Activated CD8-positive, alpha-beta memory T cell treated with anti-CD3 and anti-CD28 coated beads for 24 hours (primary cell): ENCODE measurements around the gene CCDC157.
"Not testable (repeated sequence)": the region's sequence is repeated elsewhere in the genome, so short reads cannot be mapped to it uniquely, and the experiment has no call there.

Experiments used
- DNase-seq: peaks from one replicate; pipeline ENCODE4 v3.0.0-alpha.2; 2020

The CCDC157 gene

DNA sequence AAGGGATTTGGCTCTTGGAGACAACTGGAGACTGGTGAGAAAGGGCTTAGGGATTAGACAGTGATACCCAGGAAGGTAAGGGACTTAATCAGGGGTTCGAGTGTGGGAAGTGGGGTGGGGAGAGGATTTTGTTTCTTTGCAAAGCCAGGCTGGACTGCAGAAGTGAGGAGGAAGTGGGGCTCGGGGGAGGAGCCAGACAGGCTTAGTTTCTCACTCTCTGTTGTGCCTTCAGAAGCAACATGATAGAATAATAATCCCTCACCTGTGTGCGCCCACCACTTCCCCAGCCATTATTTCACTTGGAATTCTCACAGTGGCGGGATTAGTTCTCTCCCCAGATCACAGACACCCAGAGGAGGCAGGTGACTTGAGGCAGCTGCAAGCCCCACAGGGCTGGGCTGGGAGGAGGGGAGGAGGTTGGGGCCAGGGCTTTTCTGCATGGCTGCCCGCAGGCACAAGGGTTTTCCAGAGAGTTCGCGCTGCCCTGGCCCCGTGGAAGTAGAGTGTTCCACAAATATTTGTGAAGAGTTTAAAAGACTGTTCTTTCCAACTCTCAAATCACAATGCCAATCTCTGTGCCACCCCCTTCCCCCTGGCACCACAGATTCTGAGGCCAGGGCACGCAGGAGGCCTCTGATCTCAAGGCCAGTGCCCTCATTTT, 36.0 kb downstream of the CCDC157 start:
- DNase-seq, result no peak

DNA sequence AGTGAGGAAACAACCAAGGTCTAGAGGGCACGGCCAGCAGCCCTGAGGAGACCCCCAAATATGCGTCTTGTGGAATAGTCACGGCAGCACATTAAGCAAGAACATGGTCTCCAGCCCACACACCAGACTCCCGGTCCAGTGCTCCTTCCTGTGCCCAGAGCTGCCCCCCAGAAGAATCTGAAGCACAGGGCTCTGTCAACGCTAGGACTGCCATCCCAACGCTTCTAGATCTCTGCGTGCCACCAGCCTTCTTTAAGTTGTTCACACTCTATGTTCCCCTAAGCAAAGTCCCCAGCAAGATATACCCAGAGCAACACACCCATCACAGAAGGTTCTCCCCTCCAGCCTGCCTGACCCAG, 36.5 kb downstream of the CCDC157 start:
- DNase-seq, result no peak

DNA sequence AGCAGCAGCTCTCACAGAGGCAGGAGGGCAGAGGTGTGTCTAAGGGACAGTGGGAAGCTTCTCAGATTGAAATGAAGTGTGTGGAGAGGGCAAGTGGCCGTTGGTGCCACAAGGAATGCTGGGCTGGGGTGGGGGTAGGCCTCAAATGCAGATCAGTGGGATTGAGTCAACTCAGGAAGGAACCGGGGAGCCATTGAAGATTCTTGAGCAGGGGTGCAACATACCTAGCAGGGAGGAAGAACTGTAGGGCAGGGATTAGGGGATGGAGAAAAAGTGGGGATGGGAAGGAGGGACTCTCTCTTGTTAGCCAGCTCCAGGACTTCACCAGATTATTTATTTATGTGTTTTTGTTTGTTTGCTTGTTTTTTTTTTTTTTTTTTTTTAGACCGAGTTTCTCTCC, 37.1 kb downstream of the CCDC157 start:
- no peak for DNase-seq

DNA sequence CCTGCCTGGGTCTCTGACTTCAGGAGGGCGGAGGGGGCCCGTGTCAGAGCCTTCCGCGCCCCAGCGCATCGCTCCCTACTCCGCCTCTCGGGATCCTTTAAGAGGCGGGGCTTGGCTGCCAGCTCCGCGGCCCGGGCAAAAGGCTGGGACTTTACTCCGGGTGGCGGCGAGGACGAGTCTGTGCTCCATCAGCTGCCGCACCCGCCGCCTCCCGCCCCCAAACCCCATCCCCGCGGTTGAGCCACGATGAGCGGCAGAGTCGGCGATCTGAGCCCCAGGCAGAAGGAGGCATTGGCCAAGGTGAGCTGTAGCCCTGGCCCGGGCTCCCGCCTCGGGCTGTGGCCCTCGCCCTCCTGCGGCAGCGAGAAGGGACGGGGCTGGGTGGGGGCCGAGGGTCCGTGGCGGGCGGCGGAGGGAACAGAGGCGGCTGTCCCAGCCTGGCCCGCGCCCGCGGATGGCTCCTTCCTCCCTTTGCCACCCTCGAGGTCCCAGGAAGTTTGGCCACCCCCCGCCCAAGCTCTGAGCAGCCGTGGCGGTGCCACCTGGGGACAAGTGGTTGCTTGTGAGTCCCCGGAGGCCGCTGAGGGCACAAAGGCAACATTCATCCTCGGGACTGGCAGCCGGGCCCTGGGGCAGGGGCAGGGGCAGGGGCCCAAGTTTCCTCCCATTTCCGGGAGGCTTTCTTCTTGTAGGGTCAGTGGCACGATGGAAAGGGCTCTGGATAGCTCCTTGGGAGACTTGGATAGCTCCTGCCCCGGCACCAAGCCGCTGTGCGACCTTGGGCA, 40.3 kb downstream of the CCDC157 start, which contains the start of gene SEC14L2:
Gene SEC14L2, plus strand, starts transcription at position 148 of the 785 bp plus-strand sequence. Its CDS starts 99 bp downstream, at position 247.
- DNase-seq, result peak; percentile 83

DNA sequence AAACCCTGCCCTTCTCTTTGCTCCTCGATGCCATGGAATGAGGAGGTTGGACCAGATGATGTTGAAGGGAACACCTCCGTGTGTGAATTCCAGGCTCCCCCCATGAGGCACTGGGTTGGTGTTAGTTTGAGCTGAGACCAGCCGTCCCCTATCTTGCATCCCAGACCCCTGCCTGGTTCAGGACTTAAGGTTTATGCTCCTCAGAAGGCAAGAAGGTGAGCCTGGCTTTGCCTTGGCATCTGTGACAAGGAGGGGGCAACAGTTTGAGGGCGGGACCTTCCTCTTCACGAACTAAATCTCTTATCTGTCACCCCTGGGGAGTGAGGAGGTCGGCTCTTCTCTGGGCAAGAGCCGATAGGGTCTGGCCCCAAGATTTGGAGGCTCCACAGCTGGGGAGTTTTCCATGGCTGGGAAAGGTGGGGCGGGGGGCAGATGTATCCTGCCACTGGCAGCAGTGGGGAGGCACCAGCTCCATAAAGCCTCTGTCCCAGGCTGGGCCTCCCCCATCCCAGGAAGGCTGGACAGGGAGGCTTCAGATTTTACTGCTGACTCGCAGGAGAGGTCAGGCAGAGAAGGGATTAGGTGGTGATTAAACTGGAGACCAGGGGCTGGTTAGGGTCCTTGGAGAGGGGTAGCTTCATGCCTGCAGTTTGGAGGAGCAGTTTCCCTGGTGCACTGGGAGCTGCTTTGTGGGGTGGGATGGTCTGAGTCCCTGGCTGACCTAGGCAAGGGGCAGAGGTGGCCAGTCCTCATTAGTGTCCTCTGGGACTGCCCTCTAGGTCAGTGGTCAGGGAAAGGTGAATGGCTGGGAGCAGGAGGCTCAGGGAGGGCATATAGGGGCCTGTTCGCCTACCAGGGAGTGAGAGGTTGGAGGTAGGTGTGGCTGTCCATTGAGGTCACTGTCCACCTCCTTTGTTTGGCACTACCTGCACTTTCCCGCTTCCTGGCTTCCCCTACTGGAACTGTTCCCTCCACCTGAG, 41.1 kb downstream of the CCDC157 start:
- peak; percentile 65 for DNase-seq

DNA sequence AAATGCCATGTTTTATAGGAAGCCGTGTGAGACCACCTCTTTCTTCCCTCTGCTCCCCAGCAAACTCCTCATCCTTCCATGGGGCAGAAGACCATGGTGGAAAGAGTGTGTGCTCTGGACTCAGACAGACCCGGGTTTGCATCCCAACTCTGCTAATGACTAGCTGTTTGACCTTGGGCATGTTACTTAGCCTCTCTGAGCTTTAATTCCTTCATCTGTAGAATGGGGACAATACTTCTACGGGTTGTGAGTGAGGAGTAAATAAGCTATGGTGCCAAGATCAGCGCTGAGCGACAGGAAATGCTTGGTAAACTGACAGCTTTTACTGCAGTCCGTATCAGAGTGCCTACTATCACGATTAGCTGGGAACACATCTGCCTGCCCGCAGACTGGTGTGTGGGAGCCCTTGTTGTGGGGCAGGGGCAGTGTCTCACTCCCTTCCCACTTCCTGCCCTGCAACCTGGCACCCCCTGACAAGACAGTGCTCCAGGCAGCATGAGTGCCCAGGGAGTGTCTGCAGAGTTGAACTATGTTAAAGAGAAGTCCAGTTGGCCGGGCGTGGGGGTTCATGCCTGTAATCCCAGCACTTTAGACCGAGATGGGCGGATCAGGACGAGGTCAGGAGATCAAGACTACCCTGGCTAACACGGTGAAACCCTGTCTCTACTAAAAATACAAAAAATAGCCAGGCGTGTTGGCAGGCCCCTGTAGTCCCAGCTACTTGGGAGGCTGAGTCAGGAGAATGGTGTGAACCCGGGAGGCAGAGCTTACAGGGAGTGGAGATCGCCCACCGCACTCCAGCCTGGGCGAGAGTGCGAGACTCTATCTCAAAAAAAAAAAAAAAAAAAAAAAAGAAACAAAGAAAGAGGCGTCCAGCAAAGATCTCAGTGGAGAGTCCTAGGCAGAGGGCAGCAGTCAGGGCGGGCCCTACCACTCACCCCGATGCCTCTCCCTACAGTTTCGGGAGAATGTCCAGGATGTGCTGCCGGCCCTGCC, 42.2 kb downstream of the CCDC157 start:
- no peak for DNase-seq

DNA sequence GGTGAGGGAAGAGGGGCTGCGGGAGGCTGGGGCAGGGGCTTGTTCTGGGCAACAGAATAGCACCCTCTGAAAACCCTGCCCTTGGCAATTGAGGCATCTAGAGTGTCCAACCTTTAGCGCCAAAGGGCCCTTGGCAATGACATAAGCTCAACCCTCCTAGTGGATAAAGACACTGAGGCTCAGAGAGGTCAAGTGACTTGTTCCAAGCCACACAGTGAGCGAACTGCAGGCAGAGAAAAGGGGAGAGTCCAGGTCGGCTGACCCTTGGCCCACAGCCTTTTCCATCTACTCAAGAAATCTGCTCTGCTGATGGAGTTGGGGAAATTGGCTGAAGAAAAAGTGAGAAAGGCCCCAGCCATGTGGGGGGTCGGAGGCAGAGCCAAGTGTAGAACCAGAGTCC, 42.9 kb downstream of the CCDC157 start:
- DNase-seq, result no peak

DNA sequence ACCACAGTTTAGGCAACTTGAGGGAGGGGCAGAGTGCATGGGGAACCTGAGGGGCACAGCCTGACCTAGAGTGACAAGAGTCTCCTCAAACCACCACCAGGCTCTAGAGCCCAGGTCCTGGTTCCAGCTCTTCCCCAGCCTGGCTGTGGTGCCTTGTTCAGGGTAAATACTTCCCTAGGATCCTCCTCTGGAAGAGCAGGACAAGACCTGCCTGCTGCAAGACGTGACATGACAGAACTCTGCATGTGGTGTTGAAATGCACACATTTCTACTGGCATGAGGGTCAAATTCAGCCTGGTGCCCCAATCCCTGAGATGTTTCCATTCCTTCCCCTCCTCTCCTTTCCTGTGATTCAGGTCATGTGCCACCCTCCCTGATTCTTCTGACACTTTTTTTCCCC, 43.4 kb downstream of the CCDC157 start:
- DNase-seq, result no peak

DNA sequence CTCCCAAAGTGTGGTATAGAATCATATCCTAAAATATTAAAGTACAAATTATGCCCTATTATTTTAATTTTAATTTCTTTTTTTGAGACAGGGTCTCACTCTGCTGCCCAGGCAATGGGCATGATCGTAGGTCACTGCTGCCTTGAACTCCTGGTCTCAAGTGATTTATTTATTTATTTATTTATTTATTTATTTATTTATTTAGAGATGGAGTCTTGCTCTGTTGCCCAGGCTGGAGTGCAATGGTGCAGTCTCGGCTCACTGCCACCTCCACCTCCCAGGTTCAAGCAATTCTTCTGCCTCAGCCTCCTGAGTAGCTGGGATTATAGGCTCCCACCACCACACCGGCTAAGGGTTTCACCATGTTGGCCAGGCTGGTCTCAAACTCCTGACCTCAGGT, 44.2 kb downstream of the CCDC157 start:
- not testable (repeated sequence) for DNase-seq

DNA sequence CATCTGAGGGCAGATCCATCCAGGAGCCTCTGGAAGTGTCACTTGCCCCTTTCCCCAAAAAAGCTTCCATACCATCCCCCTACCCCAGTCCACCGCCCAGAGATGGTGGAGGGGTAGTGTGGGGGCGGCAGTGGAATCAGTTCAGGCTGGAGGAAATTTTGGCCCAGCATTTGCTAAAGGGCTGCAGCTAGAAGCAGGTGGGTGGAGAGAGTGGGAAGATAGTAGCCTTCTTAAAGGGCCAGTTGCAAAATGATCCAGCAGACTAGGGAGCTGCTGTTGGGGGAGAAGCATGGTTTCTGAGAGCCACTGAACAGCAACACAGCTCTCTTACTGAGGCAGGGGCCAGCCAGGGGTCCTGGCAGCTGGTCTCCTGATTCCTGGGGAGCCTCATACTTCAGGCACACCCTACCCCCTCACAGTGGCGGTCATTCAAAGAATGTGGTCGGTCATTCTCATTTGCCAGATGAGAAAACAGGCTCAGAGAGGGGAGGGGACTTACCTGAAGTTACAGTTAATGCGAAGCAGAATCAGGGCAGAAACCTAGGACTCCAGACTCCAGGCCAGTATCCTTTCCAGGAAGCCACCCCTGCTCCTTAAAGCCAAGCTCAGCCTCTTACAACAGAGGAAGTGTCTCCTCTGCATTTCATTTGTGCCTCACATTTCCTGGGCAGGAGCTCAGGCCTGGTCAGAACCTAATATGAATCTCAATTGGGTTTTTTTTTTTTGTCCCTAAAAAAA, 45.4 kb downstream of the CCDC157 start:
- DNase-seq, result no peak

DNA sequence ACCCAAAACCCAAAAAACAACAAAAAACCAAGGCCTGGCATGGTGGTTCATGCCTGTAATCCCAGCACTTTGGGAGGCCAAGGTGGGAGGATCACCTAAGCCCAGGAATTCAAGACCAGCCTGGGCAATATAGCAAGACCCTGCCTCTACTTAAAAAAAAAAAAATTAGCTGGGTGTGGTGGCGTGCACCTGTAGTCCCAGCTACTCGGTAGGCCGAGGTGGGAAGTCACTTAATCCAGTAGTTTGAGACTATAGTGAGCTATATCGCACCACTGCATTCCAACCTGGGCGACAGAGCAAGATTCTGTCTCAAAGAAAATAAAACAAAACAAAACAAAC, 45.9 kb downstream of the CCDC157 start:
- not testable (repeated sequence) for DNase-seq

DNA sequence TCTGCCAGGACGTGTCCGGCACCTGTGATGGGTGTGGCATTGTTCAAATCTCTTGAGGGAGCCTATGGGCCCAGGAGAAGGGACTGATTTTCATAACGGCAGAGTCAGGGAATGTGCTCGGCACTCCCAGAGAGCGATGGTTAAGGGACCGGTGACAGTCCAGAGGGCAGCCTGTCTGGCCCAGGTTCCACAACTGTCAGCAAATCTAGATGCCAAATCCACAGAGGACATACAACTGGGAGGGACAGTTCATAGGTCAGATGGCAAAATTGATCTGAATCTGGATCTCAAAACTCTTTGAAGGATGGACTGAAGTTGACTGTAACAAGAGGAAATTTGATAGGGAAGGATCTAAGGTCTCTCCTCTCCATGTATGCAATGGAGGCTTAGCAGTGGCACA, 47.5 kb downstream of the CCDC157 start:
- DNase-seq, result no peak

DNA sequence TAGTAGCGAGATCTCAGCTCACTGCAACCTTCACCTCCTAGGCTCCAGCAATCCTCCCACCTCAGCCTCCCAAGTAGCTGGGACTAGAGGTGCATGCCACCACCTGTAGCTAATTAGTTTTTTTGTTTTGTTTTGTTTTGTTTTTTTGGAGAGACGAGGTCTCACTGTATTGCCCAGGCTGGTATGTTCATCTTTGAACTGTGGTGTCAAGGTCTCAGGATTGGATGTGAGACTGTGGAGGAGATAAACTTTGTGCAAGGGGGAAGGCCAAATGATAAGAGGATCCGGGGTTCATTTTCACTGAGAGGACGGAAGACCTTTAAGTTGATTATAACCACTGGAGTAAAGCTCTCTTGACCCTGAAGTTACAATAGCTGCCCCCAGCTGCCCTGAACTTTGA, 48.9 kb downstream of the CCDC157 start:
- DNase-seq, result no peak

DNA sequence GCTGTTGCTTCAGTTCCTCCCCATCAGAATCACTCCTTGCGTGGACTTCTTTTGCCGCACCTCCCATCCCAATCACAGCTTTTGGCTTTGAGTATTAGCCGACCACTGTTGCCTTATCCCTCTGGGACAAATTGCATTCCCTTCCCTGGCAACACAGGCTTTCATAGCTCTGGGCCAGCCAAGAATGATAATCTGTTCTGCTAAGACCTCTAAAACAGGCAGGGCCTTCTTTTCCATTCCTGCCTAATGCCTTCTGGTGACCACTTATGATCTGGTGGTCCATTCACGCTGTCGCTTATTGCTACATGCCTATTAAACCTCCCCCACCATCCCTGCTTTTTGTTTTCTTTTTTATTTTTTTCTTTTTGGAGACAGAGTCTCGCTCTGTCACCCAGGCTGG, 49.6 kb downstream of the CCDC157 start:
- no peak for DNase-seq

DNA sequence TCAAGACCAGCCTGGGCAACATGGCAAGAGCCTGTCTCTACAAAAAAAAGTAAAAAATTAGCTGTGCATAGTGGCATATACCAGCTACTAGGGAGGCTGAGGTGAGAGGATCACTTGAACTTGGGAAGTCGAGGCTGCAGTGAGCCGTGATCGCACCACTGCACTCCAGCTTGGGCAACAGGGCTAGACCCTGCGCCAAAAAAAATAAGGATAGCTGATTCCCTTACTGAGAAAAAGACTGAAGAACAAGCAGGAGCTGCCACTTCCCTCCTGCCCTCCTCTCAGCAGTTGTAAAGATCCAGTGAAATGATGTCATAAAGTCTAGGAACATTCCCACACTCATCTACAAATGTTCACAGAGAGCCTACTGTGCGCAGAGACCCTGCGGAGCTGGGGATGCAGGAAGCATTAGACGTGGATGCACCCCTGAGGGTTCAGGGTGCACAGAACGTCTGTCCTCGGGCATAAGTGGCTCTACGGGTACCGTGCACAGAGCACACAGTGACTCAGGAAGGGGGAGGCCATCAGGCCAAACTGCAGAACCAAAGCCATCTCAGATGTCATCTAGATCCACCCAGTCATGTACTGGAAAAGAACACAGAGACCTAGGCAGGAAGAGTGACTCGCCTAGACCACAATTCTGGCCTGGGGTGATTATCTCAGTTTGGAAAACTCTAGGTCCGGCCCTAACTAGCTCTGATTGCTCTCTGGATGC, 51.7 kb downstream of the CCDC157 start:
- no peak for DNase-seq

DNA sequence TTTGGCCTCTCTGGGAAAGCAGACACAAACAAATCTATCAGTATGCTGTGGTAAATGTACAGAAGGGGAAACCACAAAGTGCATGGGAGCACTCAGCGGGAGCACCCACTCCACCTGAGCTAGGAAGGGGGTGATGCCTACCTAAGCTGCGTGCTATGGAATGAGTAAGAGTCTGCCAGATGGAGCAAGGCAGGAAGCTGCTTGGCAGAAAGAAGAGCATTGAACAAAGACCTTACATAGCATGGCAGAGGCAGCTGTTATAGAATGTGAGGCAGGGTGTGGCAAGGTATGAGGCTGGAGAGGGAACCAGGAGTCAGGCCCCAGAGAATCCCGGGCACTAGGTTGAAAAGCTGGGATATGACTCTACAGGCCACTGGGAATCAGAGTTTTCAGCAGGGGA, 55.0 kb downstream of the CCDC157 start:
- no peak for DNase-seq

DNA sequence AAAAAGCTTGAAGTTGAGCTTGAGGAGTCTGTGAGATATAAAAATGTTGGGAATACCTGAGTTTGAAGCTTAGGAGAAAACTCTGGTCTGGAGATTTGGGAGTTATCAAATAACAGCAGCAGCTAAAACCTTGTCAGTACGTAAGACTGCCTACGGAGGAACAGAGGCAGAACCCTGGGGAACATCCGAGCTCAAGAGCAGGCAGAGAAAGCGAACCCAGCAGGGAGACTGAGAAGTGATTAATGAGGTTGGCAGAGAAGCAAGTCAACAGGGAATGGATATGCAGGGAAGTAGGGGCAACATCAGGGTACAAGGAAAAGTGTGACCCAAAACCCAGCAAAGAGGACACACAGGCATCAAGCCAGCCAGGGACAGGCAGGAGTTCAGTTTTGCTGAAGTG, 56.2 kb downstream of the CCDC157 start:
- DNase-seq, result no peak

DNA sequence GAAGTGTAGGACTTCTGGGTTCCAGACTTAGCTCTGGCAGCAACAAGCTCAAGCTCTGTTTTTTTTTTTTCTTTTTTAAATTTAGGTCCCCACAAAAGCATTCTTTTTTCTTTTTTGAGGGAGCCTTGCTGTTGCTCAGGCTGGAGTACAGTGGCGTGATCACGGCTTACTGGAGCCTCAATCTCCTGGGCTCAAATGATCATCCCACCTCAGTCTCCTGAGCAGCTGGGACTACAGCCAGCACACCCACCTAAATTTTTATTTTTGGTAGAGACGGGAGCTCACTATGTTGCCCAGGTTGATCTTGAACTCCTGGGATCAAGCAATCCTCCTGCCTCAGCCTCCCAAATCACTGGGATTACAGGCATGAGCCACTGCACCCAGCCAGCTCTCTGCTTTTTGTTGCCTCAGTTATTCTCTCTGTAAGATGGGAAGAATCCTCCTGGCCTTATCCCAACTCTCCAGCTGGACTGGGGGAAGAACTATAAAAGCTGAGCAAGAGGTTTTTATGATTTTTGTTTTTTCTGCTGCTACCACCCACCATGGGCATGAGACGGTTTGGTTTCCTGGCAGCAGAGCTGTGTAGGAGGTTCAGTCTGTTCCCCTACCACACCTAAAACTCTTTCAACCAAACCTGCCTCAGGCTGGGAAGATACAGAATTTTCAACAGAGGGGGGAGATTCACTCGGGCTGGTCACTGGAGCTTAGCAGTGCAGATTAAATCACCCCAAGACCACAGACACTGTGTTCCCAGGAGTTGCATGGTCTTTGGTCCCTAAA, 57.1 kb downstream of the CCDC157 start:
- no peak for DNase-seq

DNA sequence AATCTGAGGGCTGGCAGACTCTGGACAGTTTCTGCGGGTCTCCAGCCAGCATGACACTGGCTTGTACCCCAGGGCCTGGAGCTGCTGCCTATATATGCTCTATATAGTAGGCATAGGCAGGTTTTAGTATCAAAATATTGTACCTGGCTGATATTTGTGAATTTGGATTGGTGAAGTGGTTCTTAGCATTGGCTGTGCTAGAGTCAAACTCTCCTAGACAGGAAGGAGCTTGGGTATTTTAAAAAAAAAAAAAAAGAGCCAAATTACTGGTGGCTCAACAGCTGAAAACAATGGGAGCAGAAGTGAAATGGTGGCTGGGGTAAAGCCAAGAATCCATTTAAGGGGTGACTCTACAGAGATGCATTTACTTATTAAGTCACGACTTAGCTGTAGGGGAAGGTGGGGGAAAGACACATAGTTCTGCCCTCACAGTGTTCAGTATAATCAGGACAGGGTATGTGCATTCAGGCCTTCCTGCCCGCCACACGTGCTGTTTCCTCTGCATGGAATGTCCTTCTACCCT, 57.8 kb downstream of the CCDC157 start:
- no peak for DNase-seq

DNA sequence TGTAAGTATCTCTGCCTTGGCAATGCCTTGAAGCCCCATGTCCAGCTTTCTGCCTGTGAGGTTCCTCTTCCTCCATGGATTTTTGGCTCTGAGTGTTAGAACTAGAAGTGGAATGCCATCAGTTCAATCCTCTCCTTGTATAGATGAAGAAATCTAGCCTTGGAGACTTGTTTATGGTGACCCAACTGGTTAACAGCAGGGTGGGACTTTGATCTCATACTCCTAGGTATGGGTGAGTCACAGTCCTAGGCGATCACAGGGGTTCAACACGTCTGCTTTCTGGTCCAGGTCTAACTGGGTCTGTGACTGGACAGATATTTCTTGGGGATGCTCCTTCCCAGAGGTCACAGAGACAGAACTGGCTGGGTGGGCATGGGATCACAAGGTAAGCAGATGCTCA, 59.6 kb downstream of the CCDC157 start:
- DNase-seq, result no peak
